SJCRH30 (cell line): Measurements from ENCODE around the gene TMEM247. TPM values are rescaled to one million over a fixed set of nuclear protein-coding genes. Genes with fewer than 3 reads are reported as not detected.

Experiments
- DNase-seq, 2 experiments: peaks; one replicate each; pipeline ENCODE4 v3.0.0-alpha.2; 2015 to 2020
- H3K27ac ChIP-seq: fragments of 250-450 bp; sonication (Bioruptor Pico); 2 replicates; pipeline ENCODE4 v1.5.1; 2020; ENCODE audit warnings: mild to moderate bottlenecking, moderate library complexity
- H3K27me3 ChIP-seq: fragments of 250-450 bp; sonication (Bioruptor Pico); 2 replicates; pipeline ENCODE4 v1.5.1; 2020; ENCODE audit warnings: mild to moderate bottlenecking, moderate library complexity
- H3K36me3 ChIP-seq: fragments of 250-450 bp; sonication (Bioruptor Pico); 2 replicates; pipeline ENCODE4 v1.5.1; 2020; ENCODE audit warnings: mild to moderate bottlenecking, moderate library complexity
- H3K4me1 ChIP-seq: fragments of 250-450 bp; sonication (Bioruptor Pico); 2 replicates; pipeline ENCODE4 v1.5.1; 2020; ENCODE audit warnings: mild to moderate bottlenecking, moderate library complexity
- H3K4me3 ChIP-seq: fragments of 250-450 bp; sonication (Bioruptor Pico); 2 replicates; pipeline ENCODE4 v1.5.1; 2020; ENCODE audit warnings: mild to moderate bottlenecking, moderate library complexity
- H3K9me3 ChIP-seq: fragments of 250-450 bp; sonication (Bioruptor Pico); replicated peaks from 2 replicates; pipeline ENCODE4 v1.5.1; 2020; ENCODE audit warnings: mild to moderate bottlenecking, moderate library complexity
- total RNA-seq: library from RNA; depleted of rRNA; stranded (reverse); fragments of >200 nt; shearing (Covaris generic); gene quantifications from 2 replicates; pipeline ENCODE4 v1.2.3, GENCODE V29; 2014; rRNA removed

The TMEM247 gene
- not detected in 2 replicates for total RNA-seq

DNA sequence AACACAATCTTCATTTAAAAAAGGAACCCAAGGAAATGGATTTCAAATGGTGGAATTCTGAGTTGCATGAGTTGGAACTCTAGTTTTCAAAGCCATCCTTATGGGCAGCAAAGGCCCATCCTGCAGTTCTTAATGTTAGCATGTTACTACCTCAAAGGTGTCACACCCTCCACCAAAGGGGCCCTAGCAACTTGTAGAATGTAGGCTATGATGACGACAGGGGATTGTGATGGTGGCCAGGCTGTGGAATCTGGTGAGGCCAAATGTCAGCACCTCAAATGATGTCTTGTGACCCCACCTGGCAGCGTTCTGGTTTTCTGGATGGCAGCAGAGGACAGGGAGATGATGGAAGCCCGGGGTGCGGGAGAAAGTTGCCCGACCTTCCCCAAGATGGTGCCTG is at the start of gene TMEM247:
Gene TMEM247, plus strand, starts transcription at position 301 of the 400 bp plus-strand sequence.
- no peak for DNase-seq
- peaks cover 5% of the 10 kb centered on the region; the same call in 1 of the 2 replicates for H3K4me1 ChIP-seq
- no peak within 1 kb of the TSS for H3K27ac ChIP-seq
- no peaks in the 10 kb centered on the region; the same call in 1 of the 2 replicates for H3K9me3 ChIP-seq
- no peaks in the 10 kb centered on the region for H3K27me3 ChIP-seq
- no peaks in the 10 kb centered on the region for H3K36me3 ChIP-seq
- no peak within 1 kb of the TSS for H3K4me3 ChIP-seq

DNA sequence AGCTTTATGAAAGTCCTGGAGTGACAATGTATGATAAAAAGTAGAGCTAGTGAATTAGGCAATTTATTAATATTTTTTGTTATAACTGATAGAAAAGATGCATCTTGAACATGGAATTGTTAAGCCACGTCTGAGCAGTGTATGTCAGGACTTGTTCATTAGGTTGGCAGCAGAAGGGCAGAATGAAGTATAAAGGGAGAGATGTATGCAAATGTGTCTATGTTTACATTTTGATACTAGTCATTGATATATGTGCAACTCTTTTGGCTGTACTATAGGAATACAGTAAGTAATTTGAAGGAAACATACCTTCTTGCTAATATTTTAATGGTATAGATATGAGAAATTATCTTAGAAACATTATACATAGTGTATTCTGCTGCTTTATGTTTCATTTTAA is 49.0 kb upstream of the TMEM247 start:
- DNase-seq, result no peak
- Histone ChIP-seq H3K36me3 (no peaks in the 10 kb centered on the region), H3K9me3 (0 out of 2 replicates have a peak, but pooled peaks cover 3% of the 10 kb centered on the region), H3K27me3 (no peaks in the 10 kb centered on the region), H3K27ac (no peak overlapping the region), H3K4me1 (peaks cover 15% of the 10 kb centered on the region), H3K4me3 (no peak overlapping the region)

DNA sequence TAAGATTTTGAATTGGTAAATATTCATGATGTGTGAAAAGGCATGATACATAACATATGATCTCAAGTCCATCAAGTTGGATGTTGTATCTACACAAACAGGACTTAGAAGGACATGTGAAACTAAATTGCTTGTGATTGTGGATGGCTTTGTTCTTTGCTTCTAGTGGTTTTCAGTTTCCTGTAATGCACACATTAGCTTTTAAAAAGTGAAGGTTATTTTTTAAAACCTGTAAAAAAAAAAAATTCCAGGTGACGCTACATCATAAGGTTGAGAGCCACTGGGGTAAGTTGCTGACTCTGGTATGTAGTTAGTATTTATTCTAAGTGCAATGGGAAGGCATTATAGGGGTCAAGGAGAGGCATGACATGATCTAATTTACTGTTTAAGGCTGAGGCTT is 48.4 kb upstream of the TMEM247 start:
- Histone ChIP-seq H3K4me1 (peaks cover 21% of the 10 kb centered on the region), H3K27ac (no peak overlapping the region), H3K27me3 (no peaks in the 10 kb centered on the region), H3K36me3 (no peaks in the 10 kb centered on the region), H3K9me3 (0 out of 2 replicates have a peak, but pooled peaks cover 3% of the 10 kb centered on the region), H3K4me3 (no peak overlapping the region)
- DNase-seq, result no peak

DNA sequence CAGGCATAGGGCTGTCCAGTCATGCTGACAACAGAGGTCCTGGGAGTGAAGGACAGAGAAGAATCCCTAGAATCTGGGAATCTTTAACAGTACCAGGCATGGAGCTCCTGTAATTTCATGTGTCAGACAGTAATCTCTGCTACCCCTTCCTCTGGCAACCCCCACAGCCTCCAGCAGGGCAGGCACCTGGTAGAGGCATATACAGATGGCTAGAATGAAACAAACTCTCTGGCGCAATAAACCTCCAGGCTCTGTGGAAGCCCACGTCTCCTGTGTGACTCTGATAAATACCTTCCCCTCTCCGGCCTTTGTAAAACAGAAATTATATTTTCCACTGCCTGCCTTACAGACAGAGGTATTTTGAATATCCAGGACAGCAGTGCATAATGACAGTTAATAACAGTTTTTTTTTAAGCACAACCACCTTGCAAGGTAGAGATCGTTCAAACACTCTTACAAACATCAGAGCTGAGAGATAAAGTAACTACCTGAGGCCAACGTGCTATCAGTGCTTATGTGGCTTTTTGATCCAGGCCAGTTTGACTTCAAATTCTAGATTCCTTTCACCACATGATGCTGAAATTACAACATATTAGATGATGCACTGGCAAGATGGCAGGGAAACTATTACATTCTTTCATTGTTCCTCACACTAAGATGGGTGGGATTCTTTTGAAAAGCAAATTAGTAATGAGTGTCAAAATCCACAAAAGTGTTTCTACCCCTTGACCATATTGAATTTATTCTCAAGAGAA is 47.7 kb upstream of the TMEM247 start:
- no peak for DNase-seq
- Histone ChIP-seq H3K9me3 (0 out of 2 replicates have a peak, but pooled peaks cover 3% of the 10 kb centered on the region), H3K4me1 (peaks cover 25% of the 10 kb centered on the region), H3K27ac (no peak overlapping the region), H3K4me3 (no peak overlapping the region), H3K27me3 (no peaks in the 10 kb centered on the region), H3K36me3 (no peaks in the 10 kb centered on the region)

DNA sequence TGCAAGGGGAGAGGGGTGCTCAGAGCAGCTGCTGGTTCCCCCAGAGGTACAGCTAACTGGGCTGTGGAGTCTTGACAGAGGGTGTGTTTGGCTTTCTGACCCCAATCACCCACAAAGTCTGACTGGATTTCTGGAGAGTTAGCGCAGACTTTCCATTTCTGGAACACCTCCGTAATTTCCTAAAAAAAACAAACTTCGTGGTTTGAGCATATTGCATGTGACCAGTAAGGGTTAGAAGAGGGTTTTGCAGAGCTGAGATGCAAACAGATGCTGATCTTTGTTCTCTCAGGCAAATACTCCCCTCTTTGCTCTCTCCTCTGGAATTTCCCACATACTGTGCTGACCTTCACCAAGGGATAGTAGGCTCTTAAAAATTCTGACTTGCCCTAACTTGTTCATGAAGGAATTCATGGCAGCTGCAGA is 44.5 kb upstream of the TMEM247 start:
- Histone ChIP-seq H3K4me3 (no peak overlapping the region), H3K27ac (peak overlapping the region; percentile 85), H3K27me3 (no peaks in the 10 kb centered on the region), H3K9me3 (no peaks in the 10 kb centered on the region), H3K4me1 (peaks cover 31% of the 10 kb centered on the region), H3K36me3 (no peaks in the 10 kb centered on the region)
- DNase-seq, result peak; percentile 81 to 93

DNA sequence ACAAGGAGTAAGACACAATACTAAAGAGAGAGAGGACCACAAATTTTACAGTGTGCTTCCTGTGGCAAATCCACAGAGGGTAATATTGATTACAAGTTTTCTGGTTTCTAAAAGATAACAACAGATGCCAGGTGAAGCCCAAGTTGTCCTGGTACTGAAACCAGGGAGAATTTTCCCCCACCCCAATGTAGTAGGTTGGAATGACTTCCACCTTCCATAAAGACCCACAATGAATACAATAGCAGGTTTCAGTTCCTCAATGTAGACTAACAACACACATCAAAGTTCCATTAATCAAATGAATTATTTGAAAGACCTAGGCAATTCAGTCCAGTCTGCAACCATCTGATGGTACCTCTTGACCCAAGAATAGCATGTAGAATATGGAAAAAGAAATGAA is 44.0 kb upstream of the TMEM247 start:
- DNase-seq, result no peak
- Histone ChIP-seq H3K4me1 (peaks cover 31% of the 10 kb centered on the region), H3K4me3 (no peak overlapping the region), H3K27ac (peak overlapping the region; percentile 85), H3K36me3 (no peaks in the 10 kb centered on the region), H3K9me3 (no peaks in the 10 kb centered on the region), H3K27me3 (no peaks in the 10 kb centered on the region)

DNA sequence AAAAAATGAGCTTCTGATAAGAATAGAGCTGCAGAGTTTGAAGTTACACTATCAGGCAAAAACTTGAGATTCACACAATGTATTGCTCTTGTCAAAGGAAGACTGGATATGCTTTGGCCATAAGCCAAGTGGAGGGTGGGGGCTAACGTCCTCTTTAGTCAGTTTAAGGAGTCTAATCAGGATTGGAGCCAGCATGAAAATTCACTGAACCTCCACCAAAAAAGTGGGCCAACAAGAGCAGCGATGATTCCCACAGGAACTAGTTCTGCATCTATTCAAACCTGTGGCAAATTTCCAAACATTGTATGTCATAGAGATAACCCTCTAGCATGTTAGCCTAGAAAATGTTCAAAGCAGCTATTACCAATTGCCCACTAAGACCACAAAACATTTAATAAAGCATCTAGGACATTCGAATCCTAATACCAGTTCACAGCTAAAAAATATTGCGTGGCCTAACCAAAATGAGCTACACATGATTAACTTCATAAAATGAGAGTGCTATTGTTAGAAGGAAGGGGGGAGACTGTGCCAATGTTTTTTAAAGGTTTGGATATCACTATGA is 43.5 kb upstream of the TMEM247 start:
- H3K4me1 ChIP-seq, result peaks cover 31% of the 10 kb centered on the region
- H3K27me3 ChIP-seq, result no peaks in the 10 kb centered on the region
- H3K36me3 ChIP-seq, result no peaks in the 10 kb centered on the region
- DNase-seq, result peak; percentile 41 to 54
- H3K27ac ChIP-seq, result peak overlapping the region; percentile 85
- no peak overlapping the region for H3K4me3 ChIP-seq
- no peaks in the 10 kb centered on the region for H3K9me3 ChIP-seq

DNA sequence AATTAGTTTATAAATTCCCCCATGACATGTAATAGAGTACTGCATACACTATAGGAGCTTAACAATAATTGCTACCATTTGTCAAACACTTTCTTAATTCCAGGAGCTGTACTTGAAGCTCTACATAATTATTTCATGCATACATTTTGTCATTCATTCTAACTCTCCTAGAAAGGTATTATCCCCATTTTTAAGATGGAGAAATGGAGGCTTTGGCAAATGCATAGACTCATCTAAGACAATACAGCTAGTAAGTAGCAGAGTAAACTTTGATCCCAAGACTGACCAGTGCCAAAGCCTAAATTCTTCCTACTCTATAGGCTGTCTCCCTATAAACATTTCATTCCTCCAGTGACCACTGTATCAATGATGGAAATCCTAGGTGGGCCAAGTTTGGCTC is 42.6 kb upstream of the TMEM247 start:
- Histone ChIP-seq H3K27me3 (no peaks in the 10 kb centered on the region), H3K4me1 (peaks cover 31% of the 10 kb centered on the region), H3K4me3 (no peak overlapping the region), H3K9me3 (no peaks in the 10 kb centered on the region), H3K27ac (no peak overlapping the region), H3K36me3 (no peaks in the 10 kb centered on the region)
- DNase-seq, result no peak

DNA sequence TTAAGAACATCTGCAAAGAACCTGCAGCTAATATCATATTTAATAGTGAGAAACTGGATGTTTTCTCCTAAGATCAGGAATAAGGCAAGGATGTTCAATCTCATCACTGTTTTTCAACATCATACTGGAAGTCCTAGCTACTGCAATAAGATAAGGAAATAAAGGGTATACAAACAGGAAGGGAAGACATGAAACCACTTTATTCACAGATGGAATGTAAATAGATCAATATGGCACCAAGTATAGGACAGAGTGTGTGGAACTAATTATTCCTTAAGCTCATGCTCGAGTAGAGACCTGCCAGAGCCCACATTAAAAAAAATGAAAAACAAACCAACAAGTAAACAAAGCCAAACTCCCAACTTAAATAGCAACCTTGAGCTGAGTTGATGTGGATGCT is 41.3 kb upstream of the TMEM247 start:
- no peak for DNase-seq
- H3K36me3 ChIP-seq, result no peaks in the 10 kb centered on the region
- no peak overlapping the region for H3K27ac ChIP-seq
- no peaks in the 10 kb centered on the region for H3K27me3 ChIP-seq
- H3K9me3 ChIP-seq, result no peaks in the 10 kb centered on the region
- H3K4me1 ChIP-seq, result peaks cover 31% of the 10 kb centered on the region
- H3K4me3 ChIP-seq, result no peak overlapping the region

DNA sequence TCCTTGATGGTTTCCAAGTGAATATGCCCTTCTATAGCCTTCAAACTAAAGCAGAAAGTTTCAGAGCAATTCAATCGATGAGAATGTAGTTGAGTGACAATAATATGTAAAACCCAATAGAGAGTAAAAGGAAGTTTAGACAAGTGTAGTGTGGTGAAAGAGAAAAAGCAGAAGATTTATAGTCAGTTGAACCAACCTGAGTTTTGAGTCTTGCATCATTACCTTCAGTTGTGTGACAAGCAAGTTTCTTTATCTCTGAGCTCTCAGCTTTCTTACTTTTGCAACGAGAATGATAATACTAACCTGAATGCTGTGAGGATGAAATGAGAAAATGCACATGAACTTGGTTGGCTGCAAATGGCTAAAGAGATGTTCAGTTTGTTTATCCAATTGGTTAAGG is 40.6 kb upstream of the TMEM247 start:
- no peaks in the 10 kb centered on the region for H3K27me3 ChIP-seq
- peaks cover 29% of the 10 kb centered on the region for H3K4me1 ChIP-seq
- no peak for DNase-seq

DNA sequence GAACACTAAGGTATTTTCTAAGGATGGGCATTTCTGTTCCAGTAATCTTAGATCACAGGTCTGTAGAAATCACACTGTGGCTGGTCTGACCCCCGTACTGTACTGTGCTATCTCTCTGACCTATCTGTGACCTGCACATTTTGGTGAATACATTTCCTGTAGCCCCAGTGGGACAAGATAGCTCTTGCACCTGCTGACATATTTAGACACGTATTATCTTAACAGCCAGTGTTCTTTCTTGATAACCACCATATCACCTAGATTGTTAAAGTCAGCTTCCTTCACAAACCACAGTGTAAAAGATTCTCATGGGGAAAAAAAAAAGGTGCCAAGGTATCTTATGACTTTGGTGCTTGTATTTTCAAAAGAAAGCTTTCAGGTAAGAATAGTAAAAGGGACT is 39.8 kb upstream of the TMEM247 start:
- Histone ChIP-seq H3K9me3 (no peaks in the 10 kb centered on the region; the same call in 1 of the 2 replicates), H3K4me1 (peaks cover 22% of the 10 kb centered on the region), H3K27me3 (no peaks in the 10 kb centered on the region), H3K27ac (no peak overlapping the region), H3K36me3 (no peaks in the 10 kb centered on the region), H3K4me3 (no peak overlapping the region)
- DNase-seq, result peak in 1 of 2 experiments; percentile 32

More for the DNA sequence above, 40.6 kb upstream of the TMEM247 start:
- no peaks in the 10 kb centered on the region for H3K36me3 ChIP-seq
- H3K9me3 ChIP-seq, result no peaks in the 10 kb centered on the region
- no peak overlapping the region for H3K27ac ChIP-seq
- no peak overlapping the region for H3K4me3 ChIP-seq

DNA sequence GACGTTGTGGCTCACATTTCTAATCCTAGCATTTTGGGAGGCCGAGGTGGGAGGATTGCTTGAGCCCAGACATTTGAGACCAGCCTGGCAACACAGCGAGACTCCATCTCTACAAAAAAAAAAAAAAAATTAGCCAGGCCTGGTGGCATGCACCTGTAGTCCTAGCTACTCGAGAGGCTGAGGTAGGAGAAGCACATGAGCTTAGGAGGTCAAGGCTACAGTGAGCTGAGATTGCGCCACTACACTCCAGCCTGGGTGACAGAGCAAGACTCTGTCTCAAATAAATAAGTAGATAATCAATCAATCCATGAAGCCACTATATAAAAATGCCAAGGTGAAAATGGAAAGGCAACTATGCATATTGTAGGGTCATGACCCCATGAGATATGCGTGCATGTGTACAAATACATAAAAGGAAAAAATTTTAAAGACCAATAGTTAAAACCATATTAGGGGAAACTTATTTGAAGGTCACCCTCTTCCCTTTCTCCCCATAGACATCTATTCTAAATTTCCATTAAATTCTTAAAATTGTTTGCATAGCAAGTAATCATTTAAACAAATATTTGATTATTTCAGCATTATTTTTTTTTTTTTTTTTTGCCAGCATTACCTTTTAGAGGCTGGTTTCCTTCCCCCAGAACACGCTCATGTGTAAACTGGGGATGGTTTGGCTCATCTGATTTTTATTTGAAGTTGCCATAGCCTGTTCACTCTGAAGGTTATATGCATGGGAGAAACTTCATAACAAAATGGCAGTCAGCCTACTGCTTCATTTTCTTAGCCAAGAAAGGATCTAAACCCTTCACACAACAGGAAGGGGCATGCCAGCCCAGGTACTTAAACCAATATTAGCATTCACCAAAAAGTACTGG is 37.3 kb upstream of the TMEM247 start:
- Histone ChIP-seq H3K4me3 (no peak overlapping the region), H3K9me3 (peaks cover 13% of the 10 kb centered on the region), H3K27me3 (no peaks in the 10 kb centered on the region), H3K27ac (no peak overlapping the region), H3K4me1 (peaks cover 6% of the 10 kb centered on the region), H3K36me3 (no peaks in the 10 kb centered on the region)
- no peak for DNase-seq

DNA sequence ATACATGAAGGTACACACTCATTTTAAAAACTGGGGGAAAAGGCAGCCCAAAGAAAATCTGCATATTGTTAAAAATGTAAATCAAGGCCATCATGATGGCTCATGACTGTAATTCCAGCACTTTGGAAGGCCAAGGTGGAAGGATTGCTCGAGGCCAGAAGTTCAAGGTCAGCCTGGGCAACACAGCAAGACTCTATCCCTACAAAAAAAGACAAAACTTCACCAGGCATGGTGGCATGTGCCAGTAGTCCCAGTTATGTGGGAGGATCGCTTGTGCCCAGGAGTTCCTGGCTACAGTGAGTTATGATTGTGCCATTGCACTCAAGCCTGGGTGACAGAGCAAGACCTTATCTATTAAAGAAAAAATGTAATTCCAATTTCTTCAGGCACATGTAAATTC is 34.6 kb upstream of the TMEM247 start:
- no peak for DNase-seq
- H3K27ac ChIP-seq, result no peak overlapping the region
- H3K9me3 ChIP-seq, result peaks cover 13% of the 10 kb centered on the region
- no peaks in the 10 kb centered on the region for H3K36me3 ChIP-seq
- no peak overlapping the region for H3K4me3 ChIP-seq
- H3K4me1 ChIP-seq, result no peaks in the 10 kb centered on the region; the same call in 1 of the 2 replicates
- no peaks in the 10 kb centered on the region for H3K27me3 ChIP-seq

DNA sequence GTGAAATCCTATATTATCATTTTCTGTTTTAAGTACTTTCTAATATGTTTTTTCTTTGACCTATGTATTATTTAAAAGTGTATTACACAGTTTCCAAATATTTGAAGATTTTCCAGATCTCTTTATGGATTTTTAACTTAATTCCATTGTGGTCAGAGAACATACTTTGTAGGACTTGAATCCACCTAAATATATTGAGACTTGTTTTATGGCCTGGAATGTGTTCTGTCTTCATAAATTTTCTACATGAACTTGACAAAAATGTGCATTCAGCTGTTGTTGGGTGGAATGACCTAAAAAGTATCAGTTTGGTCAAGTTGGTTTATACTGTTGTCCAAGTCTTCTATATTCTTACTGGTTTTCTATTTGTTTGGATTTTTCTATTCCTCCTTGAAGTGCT is 33.8 kb upstream of the TMEM247 start:
- Histone ChIP-seq H3K36me3 (no peaks in the 10 kb centered on the region), H3K4me3 (no peak overlapping the region), H3K27ac (no peak overlapping the region), H3K4me1 (no peaks in the 10 kb centered on the region), H3K27me3 (no peaks in the 10 kb centered on the region), H3K9me3 (peaks cover 13% of the 10 kb centered on the region)
- DNase-seq, result no peak
